ENCODE measurements around the gene DESI2.
"Not testable (repeated sequence)": the region's sequence is repeated elsewhere in the genome, so short reads cannot be mapped to it uniquely, and the experiment has no call there.

DESI2 gene

DNA sequence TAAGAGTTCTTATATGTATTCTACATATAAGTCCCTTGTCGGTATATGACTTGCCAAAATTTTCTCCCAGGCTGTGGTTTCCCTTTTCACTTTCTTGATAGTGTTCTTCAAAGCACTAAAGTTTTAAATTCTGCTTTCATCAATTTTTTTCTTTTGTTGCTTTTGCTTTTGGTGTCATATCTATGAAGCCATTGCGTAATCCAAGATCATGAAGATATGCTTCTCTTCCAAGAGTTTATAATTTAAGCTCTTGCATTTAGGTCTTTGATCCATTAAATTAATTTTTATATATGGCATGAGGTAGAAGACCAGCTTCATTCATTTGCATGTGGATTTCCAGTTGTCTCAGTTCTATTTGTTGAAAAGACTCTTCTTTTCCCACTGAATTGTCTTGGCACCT, 22.2 kb downstream of the DESI2 start:
- no peak overlapping the region for H3K27ac ChIP-seq (ENCODE audit: low read length)
- no peaks in the 10 kb centered on the region for H3K9me3 ChIP-seq (ENCODE audit: control insufficient read depth in 1 of 2, low read length in 2 of 2)
- H3K36me3 ChIP-seq (ENCODE audit: control insufficient read depth in 1 of 2, insufficient read depth in 2 of 2, low read length in 2 of 2) = no peaks in the 10 kb centered on the region
- peaks cover 4 to 26% of the 10 kb centered on the region in 2 donors for H3K4me1 ChIP-seq (ENCODE audit: control insufficient read depth in 1 of 2, insufficient read depth in 2 of 2, low read length in 2 of 2)
- H3K4me3 ChIP-seq (ENCODE audit: low read depth in 1 of 2, low read length in 2 of 2) = no peak overlapping the region
- no peaks in the 10 kb centered on the region for H3K27me3 ChIP-seq (ENCODE audit: low read depth, low read length)

- no peak overlapping the region for H3K4me3 ChIP-seq (ENCODE audit: low read depth in 1 of 2, low read length in 2 of 2)
- no peaks in the 10 kb centered on the region for H3K27me3 ChIP-seq (ENCODE audit: low read depth, low read length)
- peaks cover 4 to 19% of the 10 kb centered on the region in 2 donors for H3K4me1 ChIP-seq (ENCODE audit: control insufficient read depth in 1 of 2, insufficient read depth in 2 of 2, low read length in 2 of 2)
- H3K9me3 ChIP-seq (ENCODE audit: control insufficient read depth in 1 of 2, low read length in 2 of 2) = no peaks in the 10 kb centered on the region
- H3K27ac ChIP-seq (ENCODE audit: low read length) = no peak overlapping the region
- H3K36me3 ChIP-seq (ENCODE audit: control insufficient read depth in 1 of 2, insufficient read depth in 2 of 2, low read length in 2 of 2) = no peaks in the 10 kb centered on the region
These were observed 25.8 kb downstream of the DESI2 start for GRCh38 chr1:244678697-244679096.

GRCh38 chr1:244680667-244681066, 27.7 kb downstream of the DESI2 start:
- H3K4me3 ChIP-seq (ENCODE audit: low read depth in 1 of 2, low read length in 2 of 2) = no peak overlapping the region
- peaks cover 4 to 18% of the 10 kb centered on the region in 2 donors for H3K4me1 ChIP-seq (ENCODE audit: control insufficient read depth in 1 of 2, insufficient read depth in 2 of 2, low read length in 2 of 2)
- no peak overlapping the region for H3K27ac ChIP-seq (ENCODE audit: low read length)
- no peaks in the 10 kb centered on the region for H3K9me3 ChIP-seq (ENCODE audit: control insufficient read depth in 1 of 2, low read length in 2 of 2)
- H3K27me3 ChIP-seq (ENCODE audit: low read depth, low read length) = no peaks in the 10 kb centered on the region
- H3K36me3 ChIP-seq (ENCODE audit: control insufficient read depth in 1 of 2, insufficient read depth in 2 of 2, low read length in 2 of 2) = no peaks in the 10 kb centered on the region

- H3K36me3 ChIP-seq (ENCODE audit: control insufficient read depth in 1 of 2, insufficient read depth in 2 of 2, low read length in 2 of 2); H3K27ac ChIP-seq (ENCODE audit: low read length); H3K4me3 ChIP-seq (ENCODE audit: low read depth in 1 of 2, low read length in 2 of 2); H3K27me3 ChIP-seq (ENCODE audit: low read depth, low read length); H3K9me3 ChIP-seq (ENCODE audit: control insufficient read depth in 1 of 2, low read length in 2 of 2): not testable (repeated sequence)
- peaks cover 4 to 18% of the 10 kb centered on the region in 2 donors for H3K4me1 ChIP-seq (ENCODE audit: control insufficient read depth in 1 of 2, insufficient read depth in 2 of 2, low read length in 2 of 2)
These were observed 29.2 kb downstream of the DESI2 start for GRCh38 chr1:244682087-244682486.

DNA sequence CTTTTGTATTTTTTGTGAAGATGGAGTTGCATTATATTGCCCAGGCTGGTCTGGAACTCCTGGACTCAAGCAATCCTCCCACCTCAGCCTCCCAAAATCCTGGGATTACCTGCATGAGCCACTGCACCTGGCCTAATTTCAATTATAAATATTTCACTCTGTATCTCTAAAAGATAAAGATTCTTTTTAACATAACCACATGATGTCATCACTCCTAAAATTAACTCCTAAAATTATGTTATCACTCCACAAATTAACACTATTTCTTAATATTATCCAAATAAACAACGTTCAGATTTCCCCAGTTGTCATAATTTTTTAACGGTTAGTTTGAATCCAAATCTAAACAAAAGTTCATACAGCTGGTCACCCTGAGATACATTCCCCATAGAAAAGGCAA, 43.0 kb downstream of the DESI2 start:
- H3K36me3 ChIP-seq (ENCODE audit: control insufficient read depth in 1 of 2, insufficient read depth in 2 of 2, low read length in 2 of 2) = peaks cover 53 to 58% of the 10 kb centered on the region in 2 donors

DNA sequence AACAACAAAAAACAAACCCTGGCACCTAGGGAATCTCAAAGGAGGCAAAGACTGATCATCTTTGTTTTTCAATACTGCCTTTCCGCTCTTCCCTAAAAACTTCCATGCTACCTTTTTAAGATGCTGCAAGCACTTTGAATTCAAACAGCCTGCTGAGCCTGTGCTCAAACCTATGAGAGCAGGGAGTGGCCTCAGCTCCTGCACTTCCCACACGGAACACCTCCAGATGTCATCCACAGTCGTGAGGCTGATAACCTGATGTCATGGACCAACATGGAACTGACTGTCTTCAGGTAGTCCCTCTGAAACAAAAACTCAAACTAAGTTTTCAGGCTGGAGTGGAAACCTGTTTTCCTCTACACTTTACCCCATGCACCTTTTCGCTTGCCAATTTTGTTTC, 46.8 kb downstream of the DESI2 start:
- no peaks in the 10 kb centered on the region for H3K4me1 ChIP-seq (ENCODE audit: control insufficient read depth in 1 of 2, insufficient read depth in 2 of 2, low read length in 2 of 2)
- no peaks in the 10 kb centered on the region for H3K9me3 ChIP-seq (ENCODE audit: control insufficient read depth in 1 of 2, low read length in 2 of 2)
- no peaks in the 10 kb centered on the region for H3K27me3 ChIP-seq (ENCODE audit: low read depth, low read length)
- H3K36me3 ChIP-seq (ENCODE audit: control insufficient read depth in 1 of 2, insufficient read depth in 2 of 2, low read length in 2 of 2) = peaks cover 28 to 34% of the 10 kb centered on the region in 2 donors
- H3K27ac ChIP-seq (ENCODE audit: low read length) = no peak overlapping the region
- H3K4me3 ChIP-seq (ENCODE audit: low read depth in 1 of 2, low read length in 2 of 2) = no peak overlapping the region

More for the DNA sequence above, 43.0 kb downstream of the DESI2 start:
- no peak overlapping the region for H3K4me3 ChIP-seq (ENCODE audit: low read depth in 1 of 2, low read length in 2 of 2)
- H3K4me1 ChIP-seq (ENCODE audit: control insufficient read depth in 1 of 2, insufficient read depth in 2 of 2, low read length in 2 of 2) = no peaks in the 10 kb centered on the region
- H3K9me3 ChIP-seq (ENCODE audit: control insufficient read depth in 1 of 2, low read length in 2 of 2) = no peaks in the 10 kb centered on the region
- no peak overlapping the region for H3K27ac ChIP-seq (ENCODE audit: low read length)
- H3K27me3 ChIP-seq (ENCODE audit: low read depth, low read length) = no peaks in the 10 kb centered on the region

- Histone ChIP-seq H3K4me1 (ENCODE audit: control insufficient read depth in 1 of 2, insufficient read depth in 2 of 2, low read length in 2 of 2) (no peaks in the 10 kb centered on the region), H3K27me3 (ENCODE audit: low read depth, low read length) (no peaks in the 10 kb centered on the region), H3K36me3 (ENCODE audit: control insufficient read depth in 1 of 2, insufficient read depth in 2 of 2, low read length in 2 of 2) (peaks cover 20 to 31% of the 10 kb centered on the region in 2 donors), H3K4me3 (ENCODE audit: low read depth in 1 of 2, low read length in 2 of 2) (no peak overlapping the region), H3K27ac (ENCODE audit: low read length) (no peak overlapping the region), H3K9me3 (ENCODE audit: control insufficient read depth in 1 of 2, low read length in 2 of 2) (no peaks in the 10 kb centered on the region)
These were observed 47.9 kb downstream of the DESI2 start for GRCh38 chr1:244700808-244701207.

DNA sequence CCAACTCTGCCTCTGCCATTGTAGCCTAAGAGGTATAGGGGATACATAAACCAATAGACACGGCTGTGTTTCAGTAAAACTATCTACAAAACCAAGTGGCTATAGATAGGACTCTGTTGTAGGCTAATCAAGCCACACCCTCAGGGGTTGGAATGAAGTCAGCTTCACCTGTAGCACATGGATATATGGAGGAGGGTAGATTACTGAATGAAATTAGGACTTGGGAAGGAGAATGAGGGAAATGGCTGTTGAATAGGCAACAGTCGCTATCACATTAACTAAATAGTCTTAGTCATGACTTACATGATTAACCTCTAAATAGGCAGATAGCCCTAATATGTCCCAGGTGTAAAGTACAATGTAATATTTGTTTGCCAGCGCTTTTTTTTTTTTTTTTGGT, 49.7 kb downstream of the DESI2 start:
- Histone ChIP-seq H3K27ac (ENCODE audit: low read length) (no peak overlapping the region), H3K4me1 (ENCODE audit: control insufficient read depth in 1 of 2, insufficient read depth in 2 of 2, low read length in 2 of 2) (no peaks in the 10 kb centered on the region), H3K9me3 (ENCODE audit: control insufficient read depth in 1 of 2, low read length in 2 of 2) (no peaks in the 10 kb centered on the region), H3K36me3 (ENCODE audit: control insufficient read depth in 1 of 2, insufficient read depth in 2 of 2, low read length in 2 of 2) (peaks cover 26 to 27% of the 10 kb centered on the region in 2 donors), H3K4me3 (ENCODE audit: low read depth in 1 of 2, low read length in 2 of 2) (no peak overlapping the region), H3K27me3 (ENCODE audit: low read depth, low read length) (no peaks in the 10 kb centered on the region)

DNA sequence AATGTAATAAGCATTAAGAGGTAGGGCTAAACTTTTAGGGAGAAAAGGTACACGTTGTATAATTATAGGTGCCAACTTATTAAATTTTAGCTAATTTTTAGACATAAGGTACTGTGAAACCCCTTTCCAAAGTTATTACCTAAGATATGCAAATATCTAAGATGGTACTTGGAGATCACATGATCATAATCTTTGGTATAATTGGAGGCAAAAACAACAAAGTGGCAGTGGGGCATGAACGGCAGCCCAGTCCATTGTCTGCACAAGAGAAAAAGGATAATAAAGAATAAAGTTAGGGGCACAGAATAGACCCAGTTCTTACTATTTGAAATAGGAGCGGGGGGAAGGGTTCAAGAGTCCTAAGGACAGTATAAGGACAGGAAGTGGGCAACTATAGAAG, 51.2 kb downstream of the DESI2 start:
- Histone ChIP-seq H3K9me3 (ENCODE audit: control insufficient read depth in 1 of 2, low read length in 2 of 2) (no peaks in the 10 kb centered on the region), H3K4me1 (ENCODE audit: control insufficient read depth in 1 of 2, insufficient read depth in 2 of 2, low read length in 2 of 2) (no peaks in the 10 kb centered on the region), H3K27me3 (ENCODE audit: low read depth, low read length) (no peaks in the 10 kb centered on the region), H3K36me3 (ENCODE audit: control insufficient read depth in 1 of 2, insufficient read depth in 2 of 2, low read length in 2 of 2) (peaks cover 13 to 22% of the 10 kb centered on the region in 2 donors), H3K27ac (ENCODE audit: low read length) (no peak overlapping the region), H3K4me3 (ENCODE audit: low read depth in 1 of 2, low read length in 2 of 2) (no peak overlapping the region)

- H3K36me3 ChIP-seq (ENCODE audit: control insufficient read depth in 1 of 2, insufficient read depth in 2 of 2, low read length in 2 of 2) = peaks cover 3 to 11% of the 10 kb centered on the region in 2 donors
- no peaks in the 10 kb centered on the region for H3K9me3 ChIP-seq (ENCODE audit: control insufficient read depth in 1 of 2, low read length in 2 of 2)
- no peak overlapping the region for H3K4me3 ChIP-seq (ENCODE audit: low read depth in 1 of 2, low read length in 2 of 2)
- H3K27ac ChIP-seq (ENCODE audit: low read length) = no peak overlapping the region
- H3K4me1 ChIP-seq (ENCODE audit: control insufficient read depth in 1 of 2, insufficient read depth in 2 of 2, low read length in 2 of 2) = no peaks in the 10 kb centered on the region
- no peaks in the 10 kb centered on the region for H3K27me3 ChIP-seq (ENCODE audit: low read depth, low read length)
These were observed 52.6 kb downstream of the DESI2 start for GRCh38 chr1:244705261-244706234.

DNA sequence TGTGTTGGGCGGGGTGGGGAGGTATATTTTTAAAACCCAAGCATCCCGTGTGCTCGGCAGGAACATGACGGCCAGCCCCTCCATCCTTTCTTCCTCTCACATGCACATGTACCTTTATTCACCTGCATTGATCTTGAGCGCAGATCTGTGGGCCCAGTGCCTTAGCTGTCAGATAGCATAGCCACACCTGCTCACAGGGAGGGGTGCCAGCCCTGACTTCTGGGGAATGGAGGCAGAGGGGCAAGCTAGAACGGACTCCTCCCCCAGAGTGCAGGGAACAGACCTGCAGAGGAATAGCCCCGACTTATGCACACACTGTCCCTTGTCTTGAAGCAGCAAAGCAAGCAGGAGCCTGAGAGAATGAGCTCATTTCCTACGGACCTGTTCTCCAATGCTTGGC, 56.1 kb downstream of the DESI2 start:
- H3K4me1 ChIP-seq (ENCODE audit: control insufficient read depth in 1 of 2, insufficient read depth in 2 of 2, low read length in 2 of 2) = no peaks in the 10 kb centered on the region
- H3K4me3 ChIP-seq (ENCODE audit: low read depth in 1 of 2, low read length in 2 of 2) = no peak overlapping the region
- no peaks in the 10 kb centered on the region for H3K9me3 ChIP-seq (ENCODE audit: control insufficient read depth in 1 of 2, low read length in 2 of 2)
- peaks cover 0 to 7% of the 10 kb centered on the region in 2 donors for H3K36me3 ChIP-seq (ENCODE audit: control insufficient read depth in 1 of 2, insufficient read depth in 2 of 2, low read length in 2 of 2)
- H3K27me3 ChIP-seq (ENCODE audit: low read depth, low read length) = no peaks in the 10 kb centered on the region
- H3K27ac ChIP-seq (ENCODE audit: low read length) = no peak overlapping the region
